ENCODE data around the gene BLTP2. TPM values are rescaled to one million over a fixed set of nuclear protein-coding genes. Genes with fewer than 3 reads are reported as not detected.
"Not testable (repeated sequence)": the region's sequence is repeated elsewhere in the genome, so short reads cannot be mapped to it uniquely, and the experiment has no call there.

The BLTP2 gene
- total RNA-seq, 1 donor: 176 TPM

GRCh38 chr17:28616281-28616680 lies 28.7 kb downstream of the BLTP2 start:
- no peak for DNase-seq (ENCODE audit: low read depth)
- no peak for TF ChIP-seq CTCF (IDR thresholded peaks at IDR 0.05; ENCODE audit: insufficient read depth, low read depth, low read length)
- no peak overlapping the region for H3K4me3 ChIP-seq (ENCODE audit: low read depth, low read length)

GRCh38 chr17:28615260-28615940 lies 29.6 kb downstream of the BLTP2 start:
- no peak for DNase-seq (ENCODE audit: low read depth)
- no peak for TF ChIP-seq CTCF (IDR thresholded peaks at IDR 0.05; ENCODE audit: insufficient read depth, low read depth, low read length)
- H3K4me3 ChIP-seq (ENCODE audit: low read depth, low read length): no peak overlapping the region

- DNase-seq (ENCODE audit: low read depth): no peak
- no peak within 1 kb of the TSS for H3K4me3 ChIP-seq (ENCODE audit: low read depth, low read length)
- peak; percentile 3 for TF ChIP-seq CTCF (IDR thresholded peaks at IDR 0.05; ENCODE audit: insufficient read depth, low read depth, low read length)
These were observed 31.0 kb downstream of the BLTP2 start, which contains the start of gene RSKR for GRCh38 chr17:28613931-28614381. Gene RSKR (minus strand): TSS chr17:28614185. CDS start chr17:28614161, 24 bp downstream.

GRCh38 chr17:28612936-28613872 lies 31.8 kb downstream of the BLTP2 start:
- peak; percentile 39 for DNase-seq (ENCODE audit: low read depth)
- TF ChIP-seq CTCF (IDR thresholded peaks at IDR 0.05; ENCODE audit: insufficient read depth, low read depth, low read length): peak; percentile 75
- no peak overlapping the region for H3K4me3 ChIP-seq (ENCODE audit: low read depth, low read length)

- no peak overlapping the region for H3K4me3 ChIP-seq (ENCODE audit: low read depth, low read length)
These were observed 32.4 kb downstream of the BLTP2 start for GRCh38 chr17:28612531-28612930.

GRCh38 chr17:28610376-28610775 lies 34.6 kb downstream of the BLTP2 start:
- no peak for DNase-seq (ENCODE audit: low read depth)
- TF ChIP-seq CTCF (IDR thresholded peaks at IDR 0.05; ENCODE audit: insufficient read depth, low read depth, low read length): no peak
- H3K4me3 ChIP-seq (ENCODE audit: low read depth, low read length): no peak overlapping the region

More at GRCh38 chr17:28612531-28612930, 32.4 kb downstream of the BLTP2 start:
- TF ChIP-seq CTCF (IDR thresholded peaks at IDR 0.05; ENCODE audit: insufficient read depth, low read depth, low read length): no peak
- no peak for DNase-seq (ENCODE audit: low read depth)

GRCh38 chr17:28604031-28604430 lies 40.9 kb downstream of the BLTP2 start:
- not testable (repeated sequence) for DNase-seq (ENCODE audit: low read depth); H3K4me3 ChIP-seq (ENCODE audit: low read depth, low read length)

Measured in fibroblast of villous mesenchyme (primary cell).